ENCODE results near the gene RYR2. TPM values are rescaled to one million over a fixed set of nuclear protein-coding genes. Genes with fewer than 3 reads are reported as not detected.

Gene RYR2
- total and polyA plus RNA-seq, 2 experiments from 2014 or later = 0.50 to 0.95 TPM

DNA sequence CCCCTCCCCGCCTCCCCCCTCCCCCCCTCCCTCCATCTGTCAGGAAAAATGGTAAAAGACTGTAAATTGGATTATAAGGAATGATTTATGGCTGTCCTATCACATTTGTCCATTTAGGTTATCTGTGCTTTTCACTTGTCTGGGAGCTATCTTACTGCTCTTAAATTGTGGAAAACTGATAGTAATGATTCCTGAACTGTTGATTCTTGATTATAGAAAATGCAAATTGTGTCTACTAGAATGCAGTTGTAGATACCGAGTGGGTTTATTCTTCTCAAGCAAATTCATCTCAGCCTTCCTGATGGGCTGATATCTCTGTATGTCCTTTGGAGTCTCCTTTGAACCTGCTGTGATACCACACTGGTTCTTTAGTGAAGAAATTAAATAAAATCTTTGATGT, 12.3 kb downstream of the RYR2 start:
- WGBS (ENCODE audit: low lambda C conversion rate, missing lambda C conversion rate) = 38% methylated on average over 2 of the region's 2 CpGs

DNA sequence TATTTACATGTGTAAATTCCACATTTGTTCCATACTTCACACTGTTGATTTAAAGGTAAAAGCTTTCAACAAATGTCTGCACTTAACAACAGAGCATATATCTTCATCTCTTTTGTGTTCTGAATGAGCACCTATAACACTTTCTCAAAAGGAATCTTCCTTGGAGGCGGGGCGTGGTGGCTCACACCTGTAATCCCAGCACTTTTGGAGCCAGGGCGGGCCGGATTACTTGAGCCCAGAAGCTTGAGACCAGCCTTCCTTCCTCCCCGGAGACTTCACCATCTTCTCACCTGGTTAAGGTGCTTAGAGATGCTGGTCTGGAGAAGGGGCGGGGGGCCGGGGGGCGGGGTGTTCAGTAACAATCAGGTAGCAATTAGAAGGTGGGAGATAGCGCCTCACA, 16.5 kb downstream of the RYR2 start:
- no peak for TF ChIP-seq EZH2phosphoT487 (IDR thresholded peaks at IDR 0.05; ENCODE audit: low read depth, severe bottlenecking, unreplicated experiment)
- TF ChIP-seq, protein P1, sequence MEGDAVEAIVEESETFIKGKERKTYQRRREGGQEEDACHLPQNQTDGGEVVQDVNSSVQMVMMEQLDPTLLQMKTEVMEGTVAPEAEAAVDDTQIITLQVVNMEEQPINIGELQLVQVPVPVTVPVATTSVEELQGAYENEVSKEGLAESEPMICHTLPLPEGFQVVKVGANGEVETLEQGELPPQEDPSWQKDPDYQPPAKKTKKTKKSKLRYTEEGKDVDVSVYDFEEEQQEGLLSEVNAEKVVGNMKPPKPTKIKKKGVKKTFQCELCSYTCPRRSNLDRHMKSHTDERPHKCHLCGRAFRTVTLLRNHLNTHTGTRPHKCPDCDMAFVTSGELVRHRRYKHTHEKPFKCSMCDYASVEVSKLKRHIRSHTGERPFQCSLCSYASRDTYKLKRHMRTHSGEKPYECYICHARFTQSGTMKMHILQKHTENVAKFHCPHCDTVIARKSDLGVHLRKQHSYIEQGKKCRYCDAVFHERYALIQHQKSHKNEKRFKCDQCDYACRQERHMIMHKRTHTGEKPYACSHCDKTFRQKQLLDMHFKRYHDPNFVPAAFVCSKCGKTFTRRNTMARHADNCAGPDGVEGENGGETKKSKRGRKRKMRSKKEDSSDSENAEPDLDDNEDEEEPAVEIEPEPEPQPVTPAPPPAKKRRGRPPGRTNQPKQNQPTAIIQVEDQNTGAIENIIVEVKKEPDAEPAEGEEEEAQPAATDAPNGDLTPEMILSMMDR (IDR thresholded peaks at IDR 0.05; ENCODE audit: poor library complexity) = no peak
- DNase-seq (ENCODE audit: low spot score) = no peak
- 70% methylated on average over 7 of the region's 9 CpGs for WGBS (ENCODE audit: low lambda C conversion rate, missing lambda C conversion rate)
- no peaks in the 10 kb centered on the region for H3K36me3 ChIP-seq (replicated peaks; ENCODE audit: insufficient read depth, low read depth)
- H3K9me2 ChIP-seq (replicated peaks; ENCODE audit: insufficient read depth) = no peaks in the 10 kb centered on the region
- no peaks in the 10 kb centered on the region for H4K20me1 ChIP-seq (ENCODE audit: insufficient read depth, poor library complexity, severe bottlenecking)
- no peak overlapping the region for H3K4me3 ChIP-seq
- no peak overlapping the region for H2AFZ ChIP-seq
- H3K27ac ChIP-seq = no peak overlapping the region
- no peaks in the 10 kb centered on the region for H3K79me2 ChIP-seq
- H3K4me1 ChIP-seq (ENCODE audit: insufficient read depth) = no peaks in the 10 kb centered on the region
- no peaks in the 10 kb centered on the region for H3K9me3 ChIP-seq (ENCODE audit: low read depth)
- no peak overlapping the region for H3K4me2 ChIP-seq
- peaks cover 10% of the 10 kb centered on the region for H3K27me3 ChIP-seq

More for the DNA sequence above, 12.3 kb downstream of the RYR2 start:
- Histone ChIP-seq H3K27ac (no peak overlapping the region), H4K20me1 (ENCODE audit: insufficient read depth, poor library complexity, severe bottlenecking) (no peaks in the 10 kb centered on the region), H3K4me1 (ENCODE audit: insufficient read depth) (no peaks in the 10 kb centered on the region), H3K4me2 (no peak overlapping the region), H2AFZ (no peak overlapping the region), H3K4me3 (no peak overlapping the region), H3K27me3 (peaks cover 8% of the 10 kb centered on the region), H3K36me3 (replicated peaks; ENCODE audit: insufficient read depth, low read depth) (no peaks in the 10 kb centered on the region), H3K79me2 (no peaks in the 10 kb centered on the region), H3K9me2 (replicated peaks; ENCODE audit: insufficient read depth) (no peaks in the 10 kb centered on the region), H3K9me3 (ENCODE audit: low read depth) (no peaks in the 10 kb centered on the region)
- TF ChIP-seq, protein P1 (IDR thresholded peaks at IDR 0.05; ENCODE audit: poor library complexity) = no peak
- TF ChIP-seq EZH2 (IDR thresholded peaks at IDR 0.05; ENCODE audit: borderline replicate concordance) = no peak
- no peak for TF ChIP-seq EZH2phosphoT487 (IDR thresholded peaks at IDR 0.05; ENCODE audit: low read depth, severe bottlenecking, unreplicated experiment)
- DNase-seq (ENCODE audit: low spot score) = no peak

DNA sequence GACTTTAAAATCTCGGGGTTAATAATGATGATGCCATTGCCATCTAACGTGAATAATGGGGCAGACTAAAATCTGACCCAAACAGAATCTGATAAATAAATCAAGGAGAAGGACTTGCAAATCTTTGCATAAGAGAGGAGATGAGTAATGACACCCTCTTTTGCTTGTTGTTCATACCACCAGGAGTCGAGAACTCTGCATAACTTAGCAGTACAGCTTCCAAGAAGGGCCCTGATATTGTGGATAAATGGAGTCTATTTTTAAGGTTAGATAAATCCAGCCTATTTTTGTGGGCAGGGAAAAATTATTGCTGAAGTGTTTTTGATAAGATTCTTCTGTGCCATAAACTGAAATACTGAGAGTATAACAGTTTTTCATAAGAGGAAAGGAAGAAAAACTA, 17.3 kb downstream of the RYR2 start:
- Histone ChIP-seq H2AFZ (no peak overlapping the region), H3K4me3 (no peak overlapping the region), H3K79me2 (no peaks in the 10 kb centered on the region), H4K20me1 (ENCODE audit: insufficient read depth, poor library complexity, severe bottlenecking) (no peaks in the 10 kb centered on the region), H3K27me3 (peaks cover 7% of the 10 kb centered on the region), H3K9me3 (ENCODE audit: low read depth) (no peaks in the 10 kb centered on the region), H3K4me2 (no peak overlapping the region), H3K27ac (no peak overlapping the region), H3K4me1 (ENCODE audit: insufficient read depth) (no peaks in the 10 kb centered on the region), H3K36me3 (replicated peaks; ENCODE audit: insufficient read depth, low read depth) (no peaks in the 10 kb centered on the region), H3K9me2 (replicated peaks; ENCODE audit: insufficient read depth) (no peaks in the 10 kb centered on the region)
- TF ChIP-seq EZH2phosphoT487 (IDR thresholded peaks at IDR 0.05; ENCODE audit: low read depth, severe bottlenecking, unreplicated experiment) = no peak
- TF ChIP-seq, protein P1 (IDR thresholded peaks at IDR 0.05; ENCODE audit: poor library complexity) = no peak
- TF ChIP-seq EZH2 (IDR thresholded peaks at IDR 0.05; ENCODE audit: borderline replicate concordance) = no peak
- WGBS (ENCODE audit: low lambda C conversion rate, missing lambda C conversion rate) = 85% methylated on average over 3 of the region's 3 CpGs
- DNase-seq (ENCODE audit: low spot score) = no peak

DNA sequence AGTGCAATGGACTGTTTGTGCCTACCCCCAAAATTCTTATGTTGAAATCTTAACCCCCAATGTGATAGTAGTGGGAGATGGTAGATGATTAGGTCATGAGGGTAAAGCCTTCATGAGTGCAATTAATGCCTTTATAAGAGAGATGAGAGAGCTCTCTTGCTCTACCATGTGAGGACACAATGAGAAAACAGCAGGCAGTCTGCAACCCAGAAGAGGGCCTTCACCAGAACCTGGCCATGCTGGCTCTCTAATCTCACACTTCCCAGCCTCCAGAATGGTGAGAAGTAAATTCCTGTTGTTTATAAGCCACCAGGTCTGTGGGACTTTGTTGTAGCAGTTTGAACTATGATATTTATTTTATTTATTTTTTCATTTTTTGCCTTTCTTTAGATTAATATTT, 21.0 kb downstream of the RYR2 start:
- no peak overlapping the region for H2AFZ ChIP-seq
- H4K20me1 ChIP-seq (ENCODE audit: insufficient read depth, poor library complexity, severe bottlenecking) = no peaks in the 10 kb centered on the region
- H3K9me2 ChIP-seq (replicated peaks; ENCODE audit: insufficient read depth) = no peaks in the 10 kb centered on the region

More for the DNA sequence above, 21.0 kb downstream of the RYR2 start:
- Histone ChIP-seq H3K4me1 (ENCODE audit: insufficient read depth) (no peaks in the 10 kb centered on the region), H3K9me3 (ENCODE audit: low read depth) (no peaks in the 10 kb centered on the region), H3K4me2 (no peak overlapping the region), H3K79me2 (no peaks in the 10 kb centered on the region), H3K27ac (no peak overlapping the region), H3K4me3 (no peak overlapping the region), H3K27me3 (peaks cover 7% of the 10 kb centered on the region), H3K36me3 (replicated peaks; ENCODE audit: insufficient read depth, low read depth) (no peaks in the 10 kb centered on the region)
- TF ChIP-seq EZH2phosphoT487 (IDR thresholded peaks at IDR 0.05; ENCODE audit: low read depth, severe bottlenecking, unreplicated experiment) (no peak), EZH2 (IDR thresholded peaks at IDR 0.05; ENCODE audit: borderline replicate concordance) (no peak)
- TF ChIP-seq, protein P1 (IDR thresholded peaks at IDR 0.05; ENCODE audit: poor library complexity) = no peak
- DNase-seq (ENCODE audit: low spot score) = no peak

Measured in hepatocyte (in vitro differentiated cells).